NCI-H1105 (cell line): ENCODE results near the gene MEF2C.
"Not testable (repeated sequence)": the region's sequence is repeated elsewhere in the genome, so short reads cannot be mapped to it uniquely, and the experiment has no call there.

Source experiments
- DNase-seq: peaks from one replicate; lab custom pipeline; 2025; lab: John Stamatoyannopoulos, UW

The MEF2C gene

DNA sequence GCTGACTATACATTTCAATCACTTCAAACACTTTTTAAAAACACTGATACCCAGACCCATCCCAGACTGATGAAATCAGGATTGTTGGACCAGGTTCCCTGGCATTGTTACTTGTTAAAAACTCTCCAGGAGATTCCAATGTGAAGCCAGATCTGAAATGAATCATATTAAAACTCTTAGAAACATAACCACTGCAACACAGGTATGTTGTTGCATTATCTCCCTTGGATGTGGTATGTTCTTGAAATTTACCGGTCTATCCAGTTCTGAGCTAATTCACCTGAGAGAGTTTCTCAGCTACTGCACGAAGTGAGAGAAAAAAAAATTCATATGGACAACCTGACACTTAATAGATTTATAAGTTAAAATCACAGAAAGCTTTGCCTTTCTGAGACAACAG is 21.8 kb downstream of the MEF2C start:
- no peak for DNase-seq

- no peak for DNase-seq
Measured at GRCh38 chr5:88860501-88860900, 22.5 kb downstream of the MEF2C start.

DNA sequence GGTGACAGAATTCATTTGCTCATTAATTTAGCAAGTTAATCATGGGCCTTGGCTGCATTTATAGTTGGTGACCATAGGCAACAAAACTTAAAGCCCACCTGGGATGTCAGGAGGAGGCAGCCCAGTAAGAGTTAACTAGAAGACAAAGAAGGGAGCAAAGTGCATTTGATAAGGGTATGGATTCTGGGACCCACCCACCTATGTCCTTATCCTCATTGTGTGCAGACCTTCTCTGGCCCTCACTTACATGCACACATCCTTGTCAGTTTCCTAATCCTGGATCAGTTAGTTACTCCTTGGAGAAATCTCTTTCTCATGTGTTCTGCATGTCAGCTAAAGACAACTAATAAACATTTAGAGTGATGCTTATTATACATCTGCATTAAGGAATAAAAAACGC is 24.6 kb downstream of the MEF2C start:
- DNase-seq: no peak

GRCh38 chr5:88856381-88856780 is 26.6 kb downstream of the MEF2C start:
- not testable (repeated sequence) for DNase-seq

GRCh38 chr5:88854769-88855168 is 28.2 kb downstream of the MEF2C start:
- DNase-seq: no peak

DNA sequence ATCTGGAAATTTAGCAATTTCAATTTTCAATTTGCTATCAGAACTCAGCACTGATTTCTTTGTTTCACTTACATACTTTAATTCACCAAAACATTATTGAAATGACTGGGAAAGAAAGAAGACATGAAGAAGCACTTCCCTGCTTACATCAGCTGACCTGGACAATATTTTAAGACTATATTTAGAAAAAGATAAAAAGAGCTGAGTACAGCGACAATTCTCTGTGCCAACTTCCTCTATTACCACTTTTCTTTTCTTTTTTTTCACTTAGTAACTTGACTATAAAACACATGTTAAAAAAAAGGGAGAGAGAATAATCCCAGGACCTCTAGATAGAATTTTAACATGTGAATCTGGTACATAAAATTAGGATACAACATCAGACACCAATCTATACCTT is 35.6 kb downstream of the MEF2C start:
- no peak for DNase-seq

DNA sequence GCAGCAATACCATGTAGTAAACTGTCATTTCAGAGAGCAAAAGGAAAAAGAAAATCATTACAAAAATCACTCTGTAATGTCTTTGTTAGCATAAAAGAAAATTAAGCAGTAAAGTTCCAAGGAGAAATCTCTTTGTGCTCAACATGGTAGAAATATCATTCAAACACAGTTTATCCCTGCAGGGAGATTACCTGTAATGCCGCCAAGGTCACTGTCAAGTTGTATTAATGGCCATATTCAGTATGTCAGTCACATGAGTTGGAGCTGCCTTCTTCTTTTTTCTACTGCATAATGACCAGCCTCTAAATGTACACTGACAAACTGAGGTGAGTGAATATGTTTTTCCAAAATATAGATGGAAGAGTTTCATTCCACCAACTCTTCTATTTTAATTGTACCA is 36.5 kb downstream of the MEF2C start:
- DNase-seq: no peak

GRCh38 chr5:88845081-88845697 is 37.8 kb downstream of the MEF2C start:
- DNase-seq: no peak

DNA sequence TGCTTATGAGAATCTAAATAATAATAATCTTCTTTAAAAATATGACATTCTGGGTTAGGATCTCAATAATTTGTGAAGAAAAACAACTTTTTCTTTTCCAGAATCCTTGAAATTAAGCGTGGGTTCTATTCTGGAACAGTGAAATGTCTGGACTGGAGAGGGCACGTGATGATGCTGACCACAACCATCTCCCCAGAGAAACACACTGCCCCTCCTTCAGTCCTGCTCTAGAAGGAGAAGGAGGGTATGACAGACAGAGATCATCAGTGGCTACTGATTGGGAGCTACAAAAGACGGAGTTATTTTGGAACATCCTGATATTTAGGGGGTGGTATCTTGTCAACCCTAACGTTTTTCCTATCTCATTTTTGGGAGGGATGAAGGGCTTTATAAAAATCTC is 40.2 kb downstream of the MEF2C start:
- no peak for DNase-seq

DNA sequence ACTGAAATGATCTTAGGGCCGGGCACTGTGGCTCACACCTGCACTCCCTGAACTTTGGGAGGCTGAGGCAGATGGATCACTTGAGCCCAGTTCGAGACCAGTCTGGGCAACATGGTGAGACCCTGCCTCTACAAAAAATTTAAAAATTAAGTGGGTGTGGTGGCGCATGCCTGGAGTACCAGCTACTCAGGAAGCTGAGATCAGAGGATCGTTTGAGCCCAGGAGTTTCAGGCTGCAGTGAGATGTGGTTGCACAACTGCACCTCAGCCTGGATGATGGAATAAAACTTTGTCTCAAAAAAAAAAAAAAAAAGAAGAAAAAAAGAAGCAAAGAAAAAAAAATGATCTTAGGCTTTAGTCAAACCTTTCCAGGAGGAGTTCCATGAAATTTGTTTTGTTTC is 41.8 kb downstream of the MEF2C start:
- no peak for DNase-seq

- no peak for DNase-seq
Measured at GRCh38 chr5:88840495-88840894, 42.5 kb downstream of the MEF2C start.

DNA sequence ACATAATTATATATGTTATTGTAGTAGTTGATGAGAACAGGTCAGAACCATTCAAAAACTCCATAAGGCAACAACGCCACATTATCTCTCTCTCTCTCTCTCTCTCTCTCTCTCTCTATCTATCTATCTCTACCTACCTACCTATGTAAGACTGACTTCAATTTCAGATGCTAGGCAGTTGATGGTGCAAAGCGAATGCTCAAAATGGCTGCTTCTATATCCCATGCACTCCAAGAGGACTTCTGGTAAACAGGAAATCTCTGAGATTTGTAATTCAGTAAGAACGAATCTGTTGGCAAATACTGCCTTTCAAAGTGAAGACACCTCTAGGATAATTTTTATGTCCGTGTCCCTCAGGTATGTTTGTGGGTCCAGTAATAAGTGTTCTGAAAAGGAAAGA is 43.7 kb downstream of the MEF2C start:
- no peak for DNase-seq

GRCh38 chr5:88838500-88838899 is 44.5 kb downstream of the MEF2C start:
- no peak for DNase-seq

DNA sequence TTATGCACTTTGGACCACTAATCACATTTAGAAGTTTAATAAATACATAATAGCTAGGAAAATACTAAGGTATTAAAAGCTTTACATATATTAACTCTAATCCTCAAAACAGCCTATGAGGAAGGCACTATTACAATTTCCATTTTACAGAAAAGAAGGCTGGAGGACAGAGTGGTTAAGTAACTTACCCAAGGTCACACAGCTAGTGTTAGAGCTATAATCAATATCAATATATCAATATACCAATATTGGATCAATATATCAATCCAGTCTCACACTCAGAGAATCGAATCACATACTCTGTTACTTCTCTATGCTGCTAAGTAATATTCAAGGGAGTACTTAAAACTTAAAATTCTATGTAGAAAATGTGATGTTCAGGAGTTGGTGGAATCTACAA is 45.2 kb downstream of the MEF2C start:
- DNase-seq: no peak

DNA sequence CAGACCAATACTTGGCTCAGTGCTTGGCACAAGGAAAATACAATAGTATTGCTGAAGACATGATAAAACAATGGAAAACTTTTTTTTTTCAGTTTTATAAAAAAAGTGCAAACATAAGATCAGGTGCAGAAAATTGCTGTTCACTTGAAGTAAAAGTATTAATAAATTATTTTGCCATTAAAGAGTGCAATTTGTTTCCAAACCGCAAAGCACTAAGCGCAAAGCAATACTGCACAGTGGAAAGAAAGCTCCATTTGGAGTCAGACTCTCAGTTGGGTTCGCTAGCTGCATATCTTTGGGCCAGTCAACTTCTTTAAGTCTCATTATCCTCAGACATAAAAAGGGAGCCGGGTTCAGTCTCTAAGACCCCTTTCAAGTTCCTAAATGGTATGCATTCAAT is 45.8 kb downstream of the MEF2C start:
- DNase-seq: no peak

DNA sequence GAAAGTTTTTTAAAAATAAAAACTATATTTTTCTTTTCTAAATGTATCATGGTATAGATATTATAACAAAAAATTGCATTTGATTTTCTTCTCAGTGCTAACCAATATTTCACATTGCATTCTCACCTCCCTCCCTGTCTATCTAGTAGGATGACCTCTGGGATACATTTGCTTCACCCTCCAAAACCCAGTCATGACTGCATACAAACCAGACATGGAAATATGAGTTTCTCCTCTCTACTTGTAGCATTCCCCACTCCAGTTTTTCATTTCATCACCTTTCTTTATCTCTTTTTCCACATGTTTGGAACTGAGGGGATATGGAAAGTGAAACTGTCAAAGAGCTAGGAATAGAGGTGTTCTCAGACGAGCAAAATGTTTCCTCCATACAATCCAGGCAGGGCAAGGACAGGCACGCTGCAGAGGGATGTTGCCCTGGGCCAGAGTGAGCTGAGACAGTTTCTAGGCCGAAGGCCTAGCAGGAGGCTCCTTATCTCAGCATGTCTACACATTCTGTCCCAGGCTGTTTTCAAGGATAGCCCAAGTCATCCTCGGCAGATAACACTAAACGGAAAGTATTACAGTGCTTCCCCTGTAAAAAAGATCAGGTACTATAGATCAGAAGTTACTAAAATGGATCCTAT is 46.7 kb downstream of the MEF2C start:
- DNase-seq: no peak

GRCh38 chr5:88834499-88834898 is 48.5 kb downstream of the MEF2C start:
- DNase-seq: no peak

DNA sequence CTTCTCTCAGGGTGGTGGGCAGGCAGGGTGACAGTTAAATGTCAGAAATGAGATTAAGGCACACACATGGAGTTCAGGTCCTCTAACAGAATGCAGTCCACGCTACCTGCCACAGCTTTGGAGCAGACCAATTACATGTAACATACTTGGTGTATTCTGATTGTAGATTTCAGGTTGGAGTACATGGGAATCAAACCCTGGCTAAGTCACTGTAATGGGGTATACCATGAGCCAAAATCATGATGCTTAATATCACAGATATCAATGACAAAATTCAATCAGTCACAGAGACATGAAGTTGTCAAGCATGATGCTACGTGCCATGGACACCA is 48.9 kb downstream of the MEF2C start:
- no peak for DNase-seq

DNA sequence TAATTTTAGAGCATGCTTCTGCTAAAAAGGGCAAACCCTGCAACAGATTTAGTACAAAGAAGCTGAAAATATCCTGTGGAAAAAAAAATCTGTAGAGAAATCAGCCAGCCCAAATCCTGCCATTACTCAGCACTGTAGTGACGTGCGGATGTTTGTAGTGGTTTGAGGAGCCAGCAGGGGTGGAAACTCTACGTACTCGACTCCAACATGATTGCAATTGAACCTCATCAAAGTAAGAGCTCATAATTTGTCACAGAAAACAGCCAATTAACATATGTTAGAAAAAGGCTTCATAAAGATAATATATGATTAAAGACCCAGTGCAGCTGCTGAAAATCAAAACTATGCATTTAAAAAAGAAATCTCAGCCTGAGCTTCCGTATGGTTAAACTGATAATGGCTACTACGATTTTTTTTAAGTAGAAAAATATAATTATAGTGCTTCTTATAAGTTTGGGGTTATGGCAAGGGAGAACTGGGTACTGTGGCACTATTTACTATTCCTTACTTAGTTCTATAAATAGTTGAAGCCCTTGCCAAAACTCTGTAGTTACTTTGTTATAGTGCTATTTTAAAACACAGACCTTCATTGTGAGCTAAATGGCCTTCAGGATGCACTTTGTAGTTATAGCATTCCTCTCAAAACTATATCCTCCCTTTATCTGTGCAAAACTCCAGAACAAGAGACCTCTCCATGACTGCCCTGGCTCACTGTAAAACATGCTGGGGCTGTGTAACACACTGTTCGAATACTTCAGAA is 49.4 kb downstream of the MEF2C start:
- DNase-seq: no peak

- DNase-seq: no peak
Measured at GRCh38 chr5:88831816-88832215, 51.2 kb downstream of the MEF2C start.

GRCh38 chr5:88830567-88830966 is 52.4 kb downstream of the MEF2C start:
- DNase-seq: no peak

- no peak for DNase-seq
Measured at GRCh38 chr5:88829775-88830174, 53.2 kb downstream of the MEF2C start.

GRCh38 chr5:88829054-88829453 is 53.9 kb downstream of the MEF2C start:
- DNase-seq: no peak

DNA sequence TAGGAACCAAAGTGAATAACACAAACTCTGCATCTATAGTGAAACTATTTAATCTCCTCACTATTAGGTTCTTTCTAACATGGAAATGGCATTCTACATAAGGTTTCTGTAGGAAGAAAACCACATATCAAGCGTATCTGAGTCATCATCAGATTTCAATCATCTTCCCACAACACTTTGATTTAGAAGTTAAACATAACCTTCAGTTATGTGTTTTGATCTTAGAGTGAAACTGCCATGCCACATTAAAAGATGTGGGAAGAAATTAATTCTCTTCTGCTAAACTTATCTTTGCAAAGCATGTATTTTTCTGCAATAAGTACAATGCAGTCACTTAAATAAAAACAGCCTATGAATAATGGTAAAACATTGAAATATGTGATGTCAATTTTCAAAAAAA is 55.0 kb downstream of the MEF2C start:
- no peak for DNase-seq
